Stimulated activated CD4-positive, alpha-beta T cell treated with anti-CD3 and anti-CD28 coated beads, Interleukin-1b, Interleukin-23, amount 100 ng/mL, for 4 hours (primary cell): Measurements from ENCODE around the gene IGSF11.
A peak's percentile ranks its signal among the peaks of the same experiment; 100 is the strongest.
"Not testable (repeated sequence)": the region's sequence is repeated elsewhere in the genome, so short reads cannot be mapped to it uniquely, and the experiment has no call there.

Experiments
- DNase-seq, 2 donors: peaks; one replicate each; pipeline ENCODE4 v3.0.0-alpha.2; 2020; ENCODE audit warnings: low read depth in 2 of 2

IGSF11 gene

DNA sequence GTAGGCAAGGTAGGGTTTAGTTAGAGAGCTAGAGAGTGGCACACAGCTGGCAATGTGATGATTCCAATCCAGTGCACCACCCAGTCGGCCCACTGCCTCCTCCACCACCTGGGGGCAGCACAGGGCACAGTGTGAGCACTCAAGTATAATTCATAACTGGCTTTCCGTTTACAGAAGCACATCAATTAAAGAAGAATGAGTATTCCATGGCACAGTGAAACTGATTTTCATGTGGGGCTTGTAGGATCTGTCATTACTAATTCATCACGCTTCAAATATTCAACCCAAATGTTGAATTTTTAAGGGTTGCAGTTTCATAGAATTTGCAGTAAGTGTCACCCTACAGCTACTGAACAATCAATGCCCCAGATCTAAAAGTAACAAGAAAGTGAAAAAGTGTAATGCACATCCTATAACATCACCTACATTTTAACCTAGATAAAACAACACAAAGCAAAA lies 149.9 kb downstream of the IGSF11 start:
- DNase-seq: peak; percentile 69 to 78

- DNase-seq: peak; percentile 48 to 53
These were observed 152.2 kb downstream of the IGSF11 start for GRCh38 chr3:118882353-118882947.

DNA sequence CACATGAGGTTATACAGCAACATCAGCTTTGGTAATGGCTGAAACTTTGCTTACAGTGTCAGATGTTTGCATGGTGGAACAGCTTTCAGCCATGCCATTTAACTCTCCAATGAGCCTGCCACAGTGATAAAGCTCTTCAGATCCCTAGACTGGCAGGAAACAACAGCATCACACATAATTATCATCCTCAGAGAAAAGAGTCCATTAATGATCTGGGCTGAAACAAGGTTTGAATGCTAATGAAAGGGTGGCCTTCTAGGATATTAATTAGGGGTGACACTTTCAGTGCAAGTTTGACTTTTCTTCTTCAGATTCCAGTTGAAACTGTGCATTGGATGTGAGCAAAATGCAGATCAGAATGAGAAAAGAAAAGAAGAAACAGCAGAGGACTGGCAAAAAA lies 166.6 kb downstream of the IGSF11 start:
- no peak for DNase-seq

DNA sequence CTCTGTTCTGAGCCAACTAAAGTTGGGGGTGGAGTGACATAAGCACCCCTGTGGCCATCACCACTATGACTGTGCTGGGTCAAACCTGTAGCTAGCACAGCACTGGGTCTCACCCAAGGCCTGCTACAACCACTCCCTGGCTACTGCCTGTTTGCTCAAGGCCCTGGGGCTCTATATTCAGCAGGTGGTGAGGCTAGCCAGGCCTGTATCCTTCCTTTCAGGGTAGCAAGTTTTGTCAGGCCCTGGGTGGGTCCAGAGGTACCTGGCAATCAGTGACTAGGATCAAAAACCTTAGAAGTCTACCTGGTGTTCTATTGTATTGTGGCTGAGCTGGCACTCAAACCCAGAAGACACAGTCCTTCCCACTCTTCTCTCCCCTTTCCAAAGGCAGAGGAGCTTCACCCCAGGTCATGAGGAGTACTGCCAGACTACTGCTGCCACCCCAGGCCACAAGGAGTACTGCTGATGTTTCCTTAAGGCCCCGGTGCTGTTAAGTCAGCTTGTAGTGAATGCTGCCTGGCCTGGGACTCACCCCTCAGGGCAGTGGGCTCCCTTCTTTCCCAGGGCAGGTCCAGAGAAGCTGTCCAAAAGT lies 170.8 kb downstream of the IGSF11 start:
- no peak for DNase-seq

DNA sequence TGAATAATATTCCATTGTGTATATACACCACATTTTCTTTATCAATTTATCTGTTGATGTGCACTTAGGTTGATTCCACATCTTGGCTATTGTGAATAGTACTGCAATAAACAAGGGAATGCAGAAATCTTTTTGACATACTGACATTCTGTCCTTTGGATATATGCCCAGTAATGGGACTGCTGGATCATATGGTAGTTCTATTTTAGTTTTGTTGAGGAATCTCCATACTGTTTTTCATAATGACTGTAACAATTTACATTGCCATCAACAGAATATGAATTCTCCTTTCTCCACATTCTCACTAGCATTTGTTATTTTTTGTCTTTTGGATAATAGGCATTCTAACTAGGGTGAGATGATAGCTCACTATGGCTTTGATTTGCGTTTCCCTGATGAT lies 174.7 kb downstream of the IGSF11 start:
- DNase-seq: no peak

- not testable (repeated sequence) for DNase-seq
These were observed 183.0 kb downstream of the IGSF11 start for GRCh38 chr3:118851466-118852193.

DNA sequence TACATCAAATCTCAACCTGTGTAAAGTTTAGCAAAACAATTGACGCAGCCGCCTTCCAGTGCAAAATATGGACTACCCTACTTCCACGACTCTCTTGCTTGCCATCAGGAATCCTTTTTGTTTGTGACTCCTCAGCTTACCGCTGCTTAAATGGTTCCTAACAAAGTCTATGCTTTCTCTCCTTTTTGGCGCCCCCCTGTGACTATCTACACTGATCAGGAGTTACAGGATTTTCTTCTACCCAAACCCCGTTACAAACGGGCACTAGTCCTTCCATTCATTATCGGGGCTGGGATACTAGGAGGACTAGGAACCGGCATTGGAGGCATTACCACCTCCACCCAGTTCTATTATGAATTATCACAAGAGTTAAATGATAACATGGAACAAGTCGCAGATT lies 184.0 kb downstream of the IGSF11 start:
- no peak for DNase-seq
